Activated T-cell treated with anti-CD3 and anti-CD28 coated beads, Interleukin-2, amount 50 U/mL, for 48 hours (primary cell): ENCODE data around the gene WDFY4.
A peak's percentile ranks its signal among the peaks of the same experiment; 100 is the strongest.

Source experiments
- DNase-seq, 2 experiments: peaks; one replicate each; pipeline ENCODE4 v3.0.0-alpha.2; 2020

Gene WDFY4

DNA sequence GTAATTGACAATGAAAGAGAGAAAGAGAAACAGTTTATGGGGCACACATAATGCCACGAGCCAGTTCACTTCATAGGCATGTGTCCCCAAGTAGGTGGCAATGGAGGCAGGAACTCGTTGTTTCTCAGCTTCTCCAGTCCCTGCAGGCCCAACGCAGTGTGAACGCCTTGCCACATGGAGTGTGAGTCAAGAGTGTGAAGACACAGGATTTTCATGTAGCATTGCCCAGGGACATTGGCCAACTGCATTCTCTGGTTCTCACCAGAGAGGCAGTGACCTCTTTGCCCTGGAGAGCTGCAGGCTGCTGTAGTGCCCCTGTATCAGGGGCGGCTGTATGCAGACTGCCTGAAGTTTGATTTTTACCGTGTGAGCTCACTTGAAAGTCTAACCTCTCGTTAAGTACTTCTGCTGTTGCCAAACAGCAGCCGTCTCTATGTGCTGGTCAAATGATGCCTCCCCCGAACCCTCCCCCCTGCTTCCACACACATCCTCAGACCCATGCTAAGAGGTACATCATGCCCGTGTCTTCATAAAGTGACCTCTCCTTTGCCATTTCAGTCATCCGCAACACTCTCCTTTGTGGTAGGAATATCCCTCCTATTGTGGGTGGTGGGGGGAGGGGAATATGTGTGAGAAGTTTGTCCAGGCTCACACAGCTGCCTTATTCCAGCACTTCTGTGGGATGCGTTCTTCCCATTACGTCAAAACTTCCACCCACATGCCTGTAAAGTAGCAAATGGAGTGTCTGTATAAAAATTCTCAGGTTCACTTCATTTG is 242.3 kb downstream of the WDFY4 start:
- DNase-seq, result no peak

- no peak for DNase-seq
Observed at GRCh38 chr10:48929413-48929990, 244.8 kb downstream of the WDFY4 start.

DNA sequence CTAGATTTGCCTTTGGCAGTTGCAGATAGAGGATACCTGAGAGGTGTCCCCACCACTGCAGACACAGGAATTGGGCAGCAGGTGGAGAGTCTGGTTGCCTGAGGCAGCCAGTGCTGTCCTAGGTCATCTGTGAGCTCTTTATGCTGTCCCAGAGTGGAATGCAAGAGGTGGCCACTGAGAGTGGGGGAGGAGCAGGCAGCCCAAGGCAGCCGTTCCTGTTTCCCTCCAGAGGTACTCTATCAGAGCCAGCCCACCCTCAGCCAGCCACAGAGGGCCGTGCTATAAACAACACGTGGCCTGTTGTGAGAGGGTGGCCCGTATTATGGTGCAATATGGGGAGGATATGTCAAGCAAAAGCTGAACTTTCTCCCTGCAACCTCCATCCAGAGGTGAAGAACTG is 246.5 kb downstream of the WDFY4 start:
- peak in 1 of 2 experiments; percentile 4 for DNase-seq

- DNase-seq, result no peak
Observed at GRCh38 chr10:48932831-48933664, 248.4 kb downstream of the WDFY4 start.

- no peak for DNase-seq
Observed at GRCh38 chr10:48934672-48935501, 250.2 kb downstream of the WDFY4 start.

- no peak for DNase-seq
Observed at GRCh38 chr10:48935577-48935976, 250.9 kb downstream of the WDFY4 start.

DNA sequence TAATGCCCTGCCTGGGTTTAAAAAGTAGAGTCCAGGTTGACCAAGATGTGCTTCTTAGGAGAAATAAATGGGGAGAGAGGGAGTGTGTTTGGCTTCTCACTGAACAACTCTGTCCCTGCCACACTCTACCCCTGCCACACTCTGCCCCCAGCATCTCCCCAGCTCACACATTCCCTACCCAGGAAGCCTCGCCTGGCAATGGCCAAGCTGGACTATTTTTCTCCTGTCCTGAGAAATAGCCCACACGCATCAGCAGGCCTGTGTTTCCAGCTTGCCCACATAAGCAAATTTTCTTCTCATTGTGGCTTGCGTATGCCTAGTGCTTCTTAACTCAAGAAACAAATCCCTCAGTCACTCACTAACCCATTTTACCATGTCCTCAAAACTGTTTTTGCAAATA is 253.1 kb downstream of the WDFY4 start:
- DNase-seq, result no peak

- DNase-seq, result no peak
Observed at GRCh38 chr10:48938281-48938680, 253.6 kb downstream of the WDFY4 start.

DNA sequence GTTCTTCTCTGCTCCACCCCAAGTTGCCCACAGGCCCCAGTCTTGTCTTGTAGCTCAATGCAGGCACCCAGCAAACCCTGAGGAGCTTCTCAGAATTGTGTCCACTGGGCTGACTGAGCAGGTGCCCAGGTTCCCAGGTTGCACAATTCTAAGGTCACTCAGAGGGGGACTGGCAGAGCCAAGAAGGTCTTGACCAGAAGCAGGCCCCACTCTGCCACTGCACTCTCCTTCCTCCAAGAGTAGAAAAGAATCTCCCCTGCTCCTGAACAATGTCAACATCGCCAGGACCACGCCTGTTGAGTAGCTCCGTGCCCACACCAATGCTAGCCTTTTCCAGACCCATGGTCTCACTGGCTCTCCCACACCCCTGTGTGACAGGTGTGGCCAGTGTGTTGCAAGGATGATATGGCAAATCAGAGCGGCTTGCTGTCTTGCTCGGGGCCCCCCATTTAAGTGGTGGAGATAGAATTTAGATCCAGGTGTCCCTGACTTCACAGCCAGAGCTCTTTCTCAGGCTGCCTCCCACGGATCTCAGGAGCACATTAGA is 254.4 kb downstream of the WDFY4 start:
- no peak for DNase-seq

DNA sequence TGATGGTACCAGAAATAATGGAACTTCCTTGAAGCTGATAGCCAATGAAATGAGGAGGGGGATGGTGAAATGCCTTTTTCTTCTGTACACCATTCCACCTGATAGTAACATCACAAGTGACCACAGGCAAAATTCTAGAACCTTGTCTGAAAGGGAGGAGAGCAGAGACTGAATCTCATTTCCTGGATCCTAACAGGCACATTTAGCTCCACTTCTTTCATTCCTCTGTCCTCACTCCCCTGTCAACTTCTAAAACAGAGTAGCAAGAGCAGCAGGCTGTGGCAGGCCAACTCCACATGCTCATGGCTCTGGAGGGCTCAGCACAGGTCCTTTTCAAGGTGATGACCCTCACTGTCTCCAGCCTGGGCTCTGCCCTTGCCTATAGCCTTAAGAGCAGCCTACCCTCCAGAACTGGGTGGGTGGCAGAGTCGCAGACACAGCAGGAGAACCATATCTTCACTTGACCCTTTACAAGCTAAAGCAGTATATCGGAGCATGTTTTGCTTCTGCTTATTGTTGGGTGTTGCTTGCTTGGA is 255.2 kb downstream of the WDFY4 start, which contains the start of gene LRRC18:
LRRC18 (minus strand) TSS at position 51 of the 536 bp plus-strand sequence. CDS start 25,685 bp downstream, outside the sequence.
- DNase-seq, result no peak

- DNase-seq, result no peak
Observed at GRCh38 chr10:48940372-48940771, 255.7 kb downstream of the WDFY4 start.

GRCh38 chr10:48940958-48941357 is 256.3 kb downstream of the WDFY4 start:
- DNase-seq, result no peak

DNA sequence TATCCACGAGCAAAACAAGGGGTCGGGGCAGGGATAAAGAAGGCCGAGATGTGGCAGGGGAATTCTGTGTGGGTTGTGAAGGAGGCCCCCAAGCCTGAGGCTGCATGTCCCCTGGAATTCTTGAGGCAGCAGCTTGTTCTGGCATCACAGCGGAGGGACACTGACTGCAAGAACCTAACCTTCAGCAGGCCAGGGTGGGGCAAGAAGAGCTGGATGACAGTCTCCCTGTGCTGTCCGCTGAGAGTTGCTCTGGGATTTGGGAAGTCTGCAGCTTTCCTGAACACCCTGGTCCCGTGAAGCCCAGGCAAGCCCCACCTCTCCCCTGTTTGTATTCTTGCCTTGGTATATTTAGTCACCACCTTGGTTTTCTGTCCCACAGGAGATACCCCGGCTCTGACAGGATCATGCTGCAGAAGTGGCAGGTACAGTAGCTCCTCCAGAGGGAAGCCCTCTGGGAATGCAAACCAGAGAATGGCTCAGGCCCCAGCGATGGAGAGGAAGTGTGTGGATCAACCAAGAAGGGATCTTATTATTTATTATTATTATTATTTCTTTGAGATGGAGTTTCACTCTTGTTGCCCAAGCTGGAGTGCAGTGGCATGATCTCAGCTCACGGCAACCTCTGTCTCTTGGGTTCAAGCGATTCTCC is 256.9 kb downstream of the WDFY4 start:
- DNase-seq, result no peak

DNA sequence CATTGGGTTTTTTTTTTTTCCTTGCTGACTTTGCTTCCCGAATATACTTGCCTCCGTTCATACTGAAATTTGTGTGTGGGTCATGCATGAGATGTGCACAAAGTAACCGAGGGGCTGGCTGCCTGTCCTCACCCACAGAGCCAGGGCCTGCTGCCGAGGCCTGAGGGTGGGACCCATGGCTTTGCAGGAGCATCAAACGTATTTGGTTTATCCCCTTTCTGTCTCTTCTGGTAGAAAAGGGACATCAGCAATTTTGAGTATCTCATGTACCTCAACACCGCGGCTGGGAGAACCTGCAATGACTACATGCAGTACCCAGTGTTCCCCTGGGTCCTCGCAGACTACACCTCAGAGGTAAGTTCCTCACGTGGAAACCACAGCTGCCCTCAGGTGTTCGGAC is 258.4 kb downstream of the WDFY4 start:
- DNase-seq, result no peak

- DNase-seq, result no peak
Observed at GRCh38 chr10:48944171-48944570, 259.5 kb downstream of the WDFY4 start.

- no peak for DNase-seq
Observed at GRCh38 chr10:48945441-48946130, 260.9 kb downstream of the WDFY4 start.

DNA sequence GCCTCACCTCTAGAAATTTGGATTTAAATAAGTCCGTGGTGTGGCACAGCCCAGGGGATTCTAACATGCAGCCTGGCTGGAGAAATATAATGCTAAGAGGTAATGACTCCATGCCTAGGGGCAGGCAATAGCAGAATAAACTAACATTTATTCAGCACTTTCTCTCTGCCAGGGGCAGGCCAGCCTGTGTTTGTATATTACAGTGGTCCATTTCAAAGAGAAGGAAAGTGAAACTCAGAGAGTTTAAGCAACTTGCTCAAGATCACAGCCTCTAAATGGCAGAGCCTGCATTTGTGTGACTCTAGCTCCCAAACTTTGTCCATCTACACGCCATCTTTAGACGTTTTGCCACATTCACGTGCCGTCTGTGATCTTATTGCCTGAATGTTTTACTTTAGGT is 261.7 kb downstream of the WDFY4 start:
- no peak for DNase-seq

GRCh38 chr10:48946891-48947500 is 262.3 kb downstream of the WDFY4 start:
- DNase-seq, result no peak

GRCh38 chr10:48947690-48948469 is 263.2 kb downstream of the WDFY4 start:
- DNase-seq, result no peak
